GM23338 (cell line): ENCODE results near the gene ZNRD2. TPM values are rescaled to one million over a fixed set of nuclear protein-coding genes. Genes with fewer than 3 reads are reported as not detected.

ENCODE experiments used
- ATAC-seq: fragments of 200-7000 bp; cut with Tn5 transposase; 3 replicates; pipeline ENCODE4 v1.9.1; 2020
- DNase-seq: peaks from one replicate; pipeline ENCODE4 v3.0.0-alpha.2; 2015; ENCODE audit warnings: low spot score
- H2AFZ ChIP-seq: fragments of 200-600 bp; sonication (generic); 2 replicates; pipeline ENCODE4 v1.8.0; 2016; ENCODE audit warnings: antibody characterized with exemption, mild to moderate bottlenecking, moderate library complexity
- H3F3A ChIP-seq: fragments of 200-600 bp; sonication (generic); replicated peaks from 2 replicates; pipeline ENCODE4 v1.8.0; 2017; ENCODE audit warnings: antibody characterized with exemption, mixed run types, low read depth
- H3K27ac ChIP-seq: fragments of 200-600 bp; sonication (generic); 2 replicates; pipeline ENCODE4 v1.6.1; 2016; ENCODE audit warnings: low read depth
- H3K27me3 ChIP-seq: fragments of 200-600 bp; sonication (generic); 2 replicates; pipeline ENCODE4 v1.8.0; 2016; ENCODE audit warnings: mild to moderate bottlenecking, mixed run types, moderate library complexity; ENCODE audit not compliant: insufficient read depth
- H3K36me3 ChIP-seq: fragments of 200-600 bp; sonication (generic); 2 replicates; pipeline ENCODE4 v1.8.0; 2016; ENCODE audit warnings: mild to moderate bottlenecking; ENCODE audit not compliant: insufficient read depth
- H3K4me1 ChIP-seq: fragments of 200-600 bp; sonication (generic); 2 replicates; pipeline ENCODE4 v1.8.0; 2016; ENCODE audit warnings: mild to moderate bottlenecking, moderate library complexity; ENCODE audit not compliant: insufficient read depth
- H3K4me2 ChIP-seq: fragments of 200-600 bp; sonication (generic); 2 replicates; pipeline ENCODE4 v1.7.1; 2017; ENCODE audit warnings: mixed run types
- H3K4me3 ChIP-seq: fragments of 200-600 bp; sonication (generic); 2 replicates; pipeline ENCODE4 v1.6.1; 2016; ENCODE audit warnings: mixed run types
- H3K79me2 ChIP-seq: fragments of 200-600 bp; sonication (generic); replicated peaks from 2 replicates; pipeline ENCODE4 v1.8.0; 2017; ENCODE audit warnings: mild to moderate bottlenecking; ENCODE audit not compliant: insufficient read depth
- H3K9me2 ChIP-seq: fragments of 200-600 bp; sonication (generic); 2 replicates; pipeline ENCODE4 v1.8.0; 2017; ENCODE audit not compliant: insufficient read depth
- H4K20me1 ChIP-seq: fragments of 200-600 bp; sonication (generic); replicated peaks from 2 replicates; pipeline ENCODE4 v1.8.0; 2017; ENCODE audit warnings: mild to moderate bottlenecking; ENCODE audit not compliant: insufficient read depth
- H3K27ac Mint-ChIP-seq: 2 replicates; pipeline ENCODE4 v1.8.0; 2020; ENCODE audit warnings: inconsistent platforms, mild to moderate bottlenecking, moderate library complexity, mixed read lengths
- H3K27me3 Mint-ChIP-seq: 3 replicates; pipeline ENCODE4 v1.8.0; 2022; ENCODE audit warnings: low read depth, mild to moderate bottlenecking, moderate library complexity, mixed read lengths, inconsistent platforms; ENCODE audit not compliant: insufficient read depth, poor library complexity
- H3K36me3 Mint-ChIP-seq: 3 replicates; pipeline ENCODE4 v1.8.0; 2021; ENCODE audit warnings: low read depth, mild to moderate bottlenecking, inconsistent platforms, moderate library complexity, mixed read lengths
- H3K4me1 Mint-ChIP-seq: 3 replicates; pipeline ENCODE4 v1.8.0; 2020; ENCODE audit warnings: mild to moderate bottlenecking, inconsistent platforms, mixed read lengths
- H3K4me3 Mint-ChIP-seq: 3 replicates; pipeline ENCODE4 v1.8.0; 2021; ENCODE audit warnings: moderate library complexity, mild to moderate bottlenecking, inconsistent platforms, mixed read lengths
- H3K9me3 Mint-ChIP-seq: 3 replicates; pipeline ENCODE4 v1.8.0; 2020; ENCODE audit warnings: moderate library complexity, mild to moderate bottlenecking, inconsistent platforms, mixed read lengths
- CREB1 ChIP-seq: fragments of 250-450 bp; sonication (Bioruptor Pico); IDR thresholded peaks from 2 replicates; pipeline ENCODE4 v1.5.0; 2020; ENCODE audit warnings: low read depth, mild to moderate bottlenecking, moderate library complexity
- EZH2 ChIP-seq: fragments of 200-600 bp; sonication (generic); IDR thresholded peaks from one replicate; pipeline ENCODE4 v1.8.0; 2017; ENCODE audit warnings: antibody characterized with exemption, mild to moderate bottlenecking, low read depth; ENCODE audit not compliant: unreplicated experiment
- EZH2phosphoT487 ChIP-seq: fragments of 200-600 bp; sonication (generic); IDR thresholded peaks from one replicate; pipeline ENCODE4 v1.8.1; 2018; ENCODE audit warnings: antibody characterized with exemption; ENCODE audit not compliant: unreplicated experiment
- JUNB ChIP-seq: IDR thresholded peaks from one replicate; pipeline ENCODE4 v1.6.1; 2016; ENCODE audit warnings: antibody characterized with exemption; ENCODE audit not compliant: unreplicated experiment
- STAT1 ChIP-seq: IDR thresholded peaks from one replicate; pipeline ENCODE4 v1.6.1; 2016; ENCODE audit warnings: antibody characterized with exemption; ENCODE audit not compliant: unreplicated experiment
- ZNF462 ChIP-seq: fragments of 250-450 bp; sonication (Bioruptor Pico); IDR thresholded peaks from 2 replicates; pipeline ENCODE4 v1.5.0; 2020; ENCODE audit warnings: mild to moderate bottlenecking, moderate library complexity
- polyA plus RNA-seq: library from polyadenylated mRNA; unstranded; fragments of >200 nt; fragmentation: Nextera tagmentation; extraction: Ambion mirVana; gene quantifications from 2 replicates; pipeline ENCODE4 v1.2.1, GENCODE V29; 2016
- total RNA-seq: library from RNA; depleted of rRNA; stranded (reverse); fragments of >200 nt; shearing (Covaris generic); gene quantifications from 2 replicates; pipeline ENCODE4 v1.2.3, GENCODE V29; 2014
- TF ChIP-seq, protein P1 (sequence below), 2 experiments: fragments of 200-600 bp in 1 of 2; sonication (generic) in 1 of 2; conservative IDR thresholded peaks; 2 replicates each; pipeline versions ENCODE4 v1.5.1 to v1.6.1; 2016 to 2017; ENCODE audit warnings: antibody characterized with exemption in 2 of 2, low read depth in 2 of 2, mild to moderate bottlenecking in 2 of 2, moderate library complexity in 1 of 2

Gene ZNRD2
- total and polyA plus RNA-seq, 2 experiments from 2014 or later: 78.6 to 148 TPM

- peak overlapping the region; percentile 82 for H3K4me2 ChIP-seq
- Mint-ChIP-seq H3K4me3 (peak overlapping the region; percentile 77), H3K36me3 (peaks cover 9% of the 10 kb centered on the region), H3K4me1 (peaks cover 45% of the 10 kb centered on the region), H3K9me3 (no peaks in the 10 kb centered on the region), H3K27me3 (peaks cover 47% of the 10 kb centered on the region), H3K27ac (no peak overlapping the region)
- H4K20me1 ChIP-seq: peaks cover 10% of the 10 kb centered on the region
- DNase-seq (peak; percentile 43), ATAC-seq (no peak)
- H3K9me2 ChIP-seq: no peaks in the 10 kb centered on the region
- H2AFZ ChIP-seq: no peak overlapping the region
- H3K79me2 ChIP-seq: peaks cover 8% of the 10 kb centered on the region
- H3K36me3 ChIP-seq: no peaks in the 10 kb centered on the region
- H3K4me1 ChIP-seq: peaks cover 23% of the 10 kb centered on the region
- H3K27ac ChIP-seq: no peak overlapping the region
- TF ChIP-seq EZH2: peak; percentile 50
- TF ChIP-seq JUNB: no peak
- TF ChIP-seq EZH2phosphoT487: no peak
- H3K4me3 ChIP-seq: peak overlapping the region; percentile 57
- H3F3A ChIP-seq: peaks cover 32% of the 10 kb centered on the region
- peaks cover 43% of the 10 kb centered on the region for H3K27me3 ChIP-seq
Measured at GRCh38 chr11:65574811-65575567, 4.7 kb downstream of the ZNRD2 start.

GRCh38 chr11:65575568-65576231, 5.4 kb downstream of the ZNRD2 start, which contains the start of gene EHBP1L1:
EHBP1L1 (plus strand) TSS chr11:65576053; CDS start chr11:65576303, 250 bp downstream.
- no peaks in the 10 kb centered on the region for H3K36me3 ChIP-seq
- H3K27ac ChIP-seq: no peak within 1 kb of the TSS
- peak within 1 kb of the TSS; percentile 82 for H3K4me2 ChIP-seq
- peak; percentile 63 for DNase-seq
- H3K4me1 ChIP-seq: peaks cover 23% of the 10 kb centered on the region
- peaks cover 43% of the 10 kb centered on the region for H3K27me3 Mint-ChIP-seq
- H3K9me3 Mint-ChIP-seq: no peaks in the 10 kb centered on the region
- peaks cover 42% of the 10 kb centered on the region for H3K4me1 Mint-ChIP-seq
- H3K79me2 ChIP-seq: peaks cover 5% of the 10 kb centered on the region
- H3K4me3 ChIP-seq: peak within 1 kb of the TSS; percentile 57
- H3K27ac Mint-ChIP-seq: no peak within 1 kb of the TSS
- peak within 1 kb of the TSS; percentile 77 for H3K4me3 Mint-ChIP-seq
- ATAC-seq: peak; percentile 2; the same call in 2 of the 3 replicates
- H3F3A ChIP-seq: peaks cover 32% of the 10 kb centered on the region
- H2AFZ ChIP-seq: peak within 1 kb of the TSS; percentile 85; the same call in 1 of the 2 replicates
- peaks cover 9% of the 10 kb centered on the region for H3K36me3 Mint-ChIP-seq
- peaks cover 10% of the 10 kb centered on the region for H4K20me1 ChIP-seq
- H3K9me2 ChIP-seq: no peaks in the 10 kb centered on the region
- H3K27me3 ChIP-seq: peaks cover 43% of the 10 kb centered on the region
- TF ChIP-seq ZNF462: no peak
- no peak for TF ChIP-seq STAT1
- no peak for TF ChIP-seq EZH2
- no peak for TF ChIP-seq CREB1 (CRISPR knock-in tag)
- no peak for TF ChIP-seq EZH2phosphoT487
- TF ChIP-seq, protein P1, sequence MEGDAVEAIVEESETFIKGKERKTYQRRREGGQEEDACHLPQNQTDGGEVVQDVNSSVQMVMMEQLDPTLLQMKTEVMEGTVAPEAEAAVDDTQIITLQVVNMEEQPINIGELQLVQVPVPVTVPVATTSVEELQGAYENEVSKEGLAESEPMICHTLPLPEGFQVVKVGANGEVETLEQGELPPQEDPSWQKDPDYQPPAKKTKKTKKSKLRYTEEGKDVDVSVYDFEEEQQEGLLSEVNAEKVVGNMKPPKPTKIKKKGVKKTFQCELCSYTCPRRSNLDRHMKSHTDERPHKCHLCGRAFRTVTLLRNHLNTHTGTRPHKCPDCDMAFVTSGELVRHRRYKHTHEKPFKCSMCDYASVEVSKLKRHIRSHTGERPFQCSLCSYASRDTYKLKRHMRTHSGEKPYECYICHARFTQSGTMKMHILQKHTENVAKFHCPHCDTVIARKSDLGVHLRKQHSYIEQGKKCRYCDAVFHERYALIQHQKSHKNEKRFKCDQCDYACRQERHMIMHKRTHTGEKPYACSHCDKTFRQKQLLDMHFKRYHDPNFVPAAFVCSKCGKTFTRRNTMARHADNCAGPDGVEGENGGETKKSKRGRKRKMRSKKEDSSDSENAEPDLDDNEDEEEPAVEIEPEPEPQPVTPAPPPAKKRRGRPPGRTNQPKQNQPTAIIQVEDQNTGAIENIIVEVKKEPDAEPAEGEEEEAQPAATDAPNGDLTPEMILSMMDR (conservative IDR thresholded peaks at IDR 0.05; ENCODE audit: low read depth in 2 of 2): no peak
